Measurements from ENCODE around the gene SRF. TPM values are rescaled to one million over a fixed set of nuclear protein-coding genes. Genes with fewer than 3 reads are reported as not detected.

The SRF gene
- total RNA-seq, 1 donor from 2014 or later, result 77.6 TPM

DNA sequence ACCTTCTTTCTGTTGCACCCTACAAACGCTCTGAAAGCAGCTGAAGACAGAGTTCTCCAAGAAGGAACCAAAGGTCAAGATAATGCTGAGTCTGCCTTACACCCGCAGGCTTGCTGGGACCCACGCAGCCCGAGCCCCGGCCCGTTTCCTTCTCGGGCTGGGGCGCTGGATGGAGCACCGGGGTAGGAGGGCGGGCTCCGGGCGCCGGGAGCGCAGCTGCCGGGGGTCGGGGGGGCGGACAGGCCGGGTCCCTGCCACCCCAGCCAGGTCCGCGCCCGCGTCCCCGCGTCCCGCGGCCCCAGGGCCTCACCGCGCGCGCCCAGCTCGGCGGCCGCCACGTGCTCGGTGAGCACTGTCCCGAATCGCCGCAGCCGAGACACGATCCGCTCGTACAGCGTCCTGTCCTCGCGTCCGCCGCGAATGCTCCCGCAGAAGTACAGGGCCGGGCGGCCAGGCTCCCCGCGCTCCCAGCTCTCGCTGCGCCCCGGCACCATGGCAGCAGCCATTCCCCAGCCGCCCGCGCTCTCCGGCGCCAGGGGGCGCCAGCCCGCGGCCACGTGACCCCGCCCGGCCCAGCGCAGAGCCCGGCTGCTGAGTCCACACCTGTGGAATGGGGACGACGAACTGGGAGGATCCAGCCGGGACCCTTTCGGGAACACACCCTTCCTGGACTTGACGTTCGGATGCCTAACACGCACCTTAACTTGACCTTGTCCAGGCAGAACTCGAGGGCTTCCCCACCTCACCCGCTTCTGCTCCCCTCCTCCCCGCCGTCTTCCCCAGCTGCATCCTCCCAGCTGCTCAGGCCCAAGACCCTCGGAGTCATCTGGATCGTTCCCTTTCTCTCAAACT is 58.1 kb downstream of the SRF start, which contains the start of gene DNPH1:
TSS of gene DNPH1 (minus strand) at position 531 of the 852 bp plus-strand sequence. CDS start at position 506, 25 bp downstream.
- ATAC-seq, result peak; percentile 97
- intact Hi-C loops (cut with DNase I), result no loop called here

DNA sequence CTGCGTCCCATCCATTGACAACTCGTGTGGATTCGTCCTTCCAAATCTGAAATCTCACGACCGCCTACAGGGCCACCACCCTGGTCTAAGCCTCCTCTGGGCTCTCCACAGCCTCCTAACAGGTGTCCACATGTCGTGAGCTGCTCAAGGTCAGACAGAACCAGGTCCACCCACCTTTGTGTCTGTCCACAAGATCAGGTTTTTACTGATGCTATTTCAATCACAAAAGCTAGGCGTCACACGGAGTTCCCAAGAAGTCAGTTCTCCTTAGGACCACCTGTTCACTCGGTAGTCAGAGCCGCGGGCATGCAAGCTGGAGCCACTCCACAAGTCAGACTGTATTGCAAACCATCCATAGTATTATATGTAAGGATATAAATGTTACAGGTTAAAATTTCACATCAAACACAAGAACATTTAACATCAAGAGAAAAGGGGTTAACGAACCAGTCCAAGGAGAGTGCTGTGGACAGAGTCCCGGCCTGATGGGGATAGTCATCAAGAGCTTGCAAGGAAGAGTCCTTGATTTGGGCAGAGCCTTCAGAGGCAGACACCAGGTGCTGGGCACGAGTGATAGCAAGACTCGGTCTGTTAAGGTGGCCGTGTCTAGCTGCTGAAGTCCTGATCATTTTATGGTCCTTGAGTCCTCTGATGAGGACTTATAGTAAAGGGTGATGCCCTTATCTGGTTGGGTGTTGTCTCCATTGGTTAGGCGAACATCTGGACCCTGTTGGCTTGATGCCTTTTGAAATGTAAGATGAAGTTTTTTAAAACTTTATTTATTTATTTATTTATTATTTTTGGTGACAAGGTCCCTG is 58.9 kb downstream of the SRF start:
- ATAC-seq, result no peak
- peak; percentile 46 for DNase-seq (ENCODE audit: missing footprints)

More for the DNA sequence above, 58.1 kb downstream of the SRF start, which contains the start of gene DNPH1:
- peak; percentile 89 for DNase-seq (ENCODE audit: missing footprints)

DNA sequence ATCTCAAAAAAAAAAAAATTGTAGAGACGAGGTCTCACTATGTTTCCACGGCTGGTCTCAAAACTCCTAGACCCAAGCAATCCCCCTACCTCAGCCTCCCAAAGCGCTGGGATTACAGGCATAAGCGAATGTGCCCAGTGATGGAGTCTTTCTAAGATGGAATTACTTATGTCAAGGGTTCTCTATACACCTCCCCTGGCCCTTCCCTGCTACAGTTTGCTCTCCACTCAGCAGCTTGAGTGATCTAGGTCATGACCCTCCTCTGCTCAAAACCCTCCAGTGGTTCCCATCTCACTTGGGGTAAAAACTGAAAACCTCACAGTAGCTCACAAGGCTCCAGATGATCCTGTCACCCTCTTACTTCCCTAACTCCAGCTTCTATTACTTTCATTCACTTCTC is 60.0 kb downstream of the SRF start:
- intact Hi-C loops (cut with DNase I), result no loop called here
- ATAC-seq (no peak), DNase-seq (ENCODE audit: missing footprints) (no peak)

More for the DNA sequence above, 58.9 kb downstream of the SRF start:
- intact Hi-C loops (cut with DNase I), result no loop called here

Other genes starting within 250 kb of the SRF start
- gene CNPY3, start 241.8 kb upstream of the SRF start, total RNA-seq, result 22.9 TPM
- 0.97 TPM for gene GNMT, start 210.5 kb upstream of the SRF start, total RNA-seq
- 25.5 TPM for gene PEX6, start 192.1 kb upstream of the SRF start, total RNA-seq
- gene PPP2R5D, start 186.7 kb upstream of the SRF start, total RNA-seq, result 34.2 TPM
- 32.1 TPM for gene MEA1, start 157.3 kb upstream of the SRF start, total RNA-seq
- gene KLHDC3, start 157.0 kb upstream of the SRF start, total RNA-seq, result 145 TPM
- 26.1 TPM for gene RRP36, start 149.6 kb upstream of the SRF start, total RNA-seq
- 7.3 TPM for gene CUL7, start 117.4 kb upstream of the SRF start, total RNA-seq
- gene MRPL2, start 111.8 kb upstream of the SRF start, total RNA-seq, result 99.7 TPM
- 30.0 TPM for gene KLC4, start 111.6 kb upstream of the SRF start, total RNA-seq
- 1.7 TPM for gene PTK7, start 95.0 kb upstream of the SRF start, total RNA-seq
- gene CUL9, start 10.9 kb downstream of the SRF start, total RNA-seq, result 14.0 TPM
- gene DNPH1, start 58.2 kb downstream of the SRF start, total RNA-seq, result 29.9 TPM
- 0.19 TPM for gene TTBK1, start 72.2 kb downstream of the SRF start, total RNA-seq
- gene SLC22A7, start 127.0 kb downstream of the SRF start, total RNA-seq, result not detected
- 7.1 TPM for gene CRIP3, start 137.6 kb downstream of the SRF start, total RNA-seq
- 11.3 TPM for gene ZNF318, start 198.4 kb downstream of the SRF start, total RNA-seq

Measured in Right ventricle myocardium inferior (tissue), 1 donor.